Measurements from ENCODE around the gene TMEM130.

The TMEM130 gene

DNA sequence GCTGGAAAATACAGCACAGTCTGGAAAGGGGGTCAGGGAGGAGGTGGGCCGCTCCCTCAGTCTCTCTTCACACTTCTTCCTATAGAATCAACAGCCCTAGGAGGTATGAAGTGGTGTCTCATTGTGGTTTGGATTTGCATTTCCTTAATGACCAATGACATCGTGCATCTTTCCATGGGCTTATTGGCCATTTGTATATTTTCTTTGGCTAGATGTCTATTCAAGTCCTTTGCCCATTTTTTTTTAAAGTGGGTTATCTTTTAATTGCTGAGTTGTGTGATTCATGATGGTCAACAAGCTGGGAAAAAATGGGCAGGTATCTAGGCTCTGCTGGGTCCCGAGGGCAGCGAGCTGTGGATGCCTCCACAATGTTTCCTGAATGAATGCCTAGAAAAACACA, 29.1 kb downstream of the TMEM130 start:
- DNase-seq, result no peak

DNA sequence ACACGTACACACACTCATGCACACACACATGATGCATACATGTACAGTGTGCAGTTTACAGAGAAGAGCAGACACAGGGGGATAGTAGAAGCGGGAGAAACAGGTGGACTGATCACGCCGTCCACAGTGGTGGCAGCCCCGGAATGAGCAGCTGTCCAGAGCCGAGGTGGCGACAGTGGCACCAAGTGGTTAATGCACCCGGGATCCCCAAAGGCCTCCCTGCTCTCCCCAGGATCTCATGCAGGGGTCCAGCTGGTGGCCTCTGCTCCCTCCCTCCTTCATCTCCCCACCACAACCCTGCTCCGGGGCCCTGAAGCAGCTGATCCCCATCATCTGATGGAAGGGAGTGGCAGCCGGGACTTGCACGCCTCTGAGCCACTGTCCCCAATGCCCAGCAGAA, 29.7 kb downstream of the TMEM130 start:
- DNase-seq, result no peak

DNA sequence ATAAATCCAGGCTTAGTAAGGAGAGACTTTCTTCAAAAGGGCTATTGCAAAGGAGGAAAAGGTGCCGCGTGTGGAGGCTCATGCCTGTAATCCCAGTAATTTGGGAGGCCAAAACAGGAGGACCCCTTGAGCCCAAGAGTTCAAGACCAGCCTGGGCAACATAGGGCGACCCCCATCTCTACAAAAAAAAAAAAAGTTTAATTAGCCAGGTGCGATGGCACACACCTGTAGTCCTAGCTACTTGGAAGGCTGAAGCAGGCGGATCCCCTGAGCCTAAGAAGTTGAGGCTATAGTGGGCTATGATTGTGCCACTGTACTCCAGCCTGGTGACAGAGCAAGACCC, 32.2 kb downstream of the TMEM130 start:
- no peak for DNase-seq

DNA sequence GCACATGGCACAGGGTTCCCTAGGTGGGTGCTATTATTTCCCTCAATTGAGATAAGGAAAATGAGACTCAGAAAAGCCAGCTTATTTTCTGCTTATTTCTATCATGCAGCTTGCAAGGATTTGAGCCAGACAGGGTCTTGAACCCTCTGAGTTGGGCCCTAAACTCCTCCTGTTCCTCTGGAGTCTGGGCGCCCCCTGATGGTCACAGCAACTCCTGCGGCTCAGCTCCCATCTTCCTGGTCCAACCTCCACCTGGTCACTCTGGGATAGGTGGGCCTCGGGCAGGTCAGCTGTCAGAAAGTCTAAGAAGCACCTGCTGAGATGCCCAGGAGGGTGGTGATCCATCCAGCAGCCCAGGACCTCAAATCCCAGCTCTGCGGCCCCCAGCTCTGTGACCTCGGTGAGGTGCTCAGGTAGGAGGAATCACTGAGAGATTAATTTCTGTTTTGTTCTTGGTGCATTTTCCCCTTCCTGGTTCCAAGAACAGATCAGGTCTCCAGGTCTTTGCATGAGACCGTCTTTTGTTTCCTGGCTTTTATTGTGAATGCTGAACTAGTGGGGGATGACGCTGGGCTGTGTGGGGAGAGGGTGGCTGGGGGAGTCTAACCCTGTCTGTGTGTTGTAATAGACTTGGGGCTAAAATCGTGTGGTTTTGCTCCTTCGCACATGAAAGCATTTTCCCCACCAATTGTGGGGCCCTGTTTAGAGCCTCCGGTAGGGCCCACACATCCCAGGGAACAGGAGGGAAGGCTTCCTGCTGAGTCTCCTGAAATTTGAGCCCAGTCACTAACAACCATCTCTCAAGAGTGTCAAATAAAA, 32.8 kb downstream of the TMEM130 start:
- no peak for DNase-seq

DNA sequence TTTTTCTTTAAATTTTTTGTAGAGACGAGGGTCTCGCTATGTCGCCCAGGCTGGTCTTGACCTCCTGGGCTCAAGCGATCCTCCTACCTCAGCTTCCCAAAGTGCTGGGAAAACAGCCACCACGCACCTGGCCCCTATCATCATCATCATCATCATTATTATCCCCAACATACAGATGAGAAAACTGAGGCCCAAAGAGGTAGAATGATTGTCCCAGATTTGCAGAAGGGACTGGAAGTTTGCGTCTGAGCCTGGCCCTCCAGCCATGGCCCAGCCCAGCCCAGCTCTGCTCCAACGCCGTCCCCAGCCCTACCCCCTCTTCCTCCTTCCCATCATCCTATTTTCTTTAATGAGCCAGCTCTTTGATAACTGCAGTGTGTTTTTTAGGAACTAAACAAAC, 34.9 kb downstream of the TMEM130 start:
- DNase-seq, result no peak

DNA sequence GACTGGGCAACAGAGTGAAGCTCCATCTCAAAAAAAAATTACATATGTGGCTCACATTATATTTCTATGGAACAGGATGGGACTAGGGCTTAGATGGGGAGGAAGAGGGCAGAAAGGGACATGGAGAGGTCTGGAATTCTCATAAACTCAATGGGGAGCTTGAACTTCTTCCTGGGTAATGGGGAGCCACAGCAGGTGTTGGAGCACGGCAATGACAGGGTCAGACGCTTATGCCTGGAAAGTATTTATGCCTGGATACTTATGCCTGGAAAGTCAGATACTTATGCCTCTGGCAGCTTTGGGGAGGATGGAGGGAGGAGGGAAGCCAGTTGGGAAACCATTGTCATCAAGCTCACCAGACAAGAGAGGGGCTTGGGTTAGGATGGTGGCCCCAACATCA, 36.8 kb downstream of the TMEM130 start:
- no peak for DNase-seq

DNA sequence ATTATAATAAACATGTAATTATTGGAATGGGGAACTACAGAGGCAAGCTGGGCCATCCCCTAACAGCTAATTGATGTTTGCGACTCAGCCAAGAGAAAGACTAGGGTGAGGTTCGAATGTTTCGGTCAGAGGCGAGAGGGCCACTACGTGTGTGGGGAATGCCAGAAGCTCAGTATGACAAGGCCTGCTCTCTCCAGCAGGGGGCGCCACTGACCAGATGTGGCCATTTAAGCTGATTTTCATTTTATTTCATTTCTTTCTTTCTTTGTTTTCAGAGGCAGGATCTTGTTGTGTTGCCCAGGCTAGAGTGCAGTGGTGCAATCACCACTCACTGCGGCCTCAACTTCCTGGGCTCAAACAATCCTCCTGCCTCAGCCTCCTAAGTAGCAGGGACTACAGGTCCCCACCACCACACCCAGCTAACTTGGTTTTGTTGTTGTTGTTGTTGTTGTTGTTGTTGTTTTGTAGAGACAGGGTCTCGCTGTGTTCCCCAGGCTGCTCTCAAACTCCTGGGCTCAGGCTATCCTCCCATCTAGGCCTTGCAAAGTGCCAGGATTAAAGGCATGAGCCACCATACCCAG, 38.1 kb downstream of the TMEM130 start:
- DNase-seq, result peak; percentile 12

DNA sequence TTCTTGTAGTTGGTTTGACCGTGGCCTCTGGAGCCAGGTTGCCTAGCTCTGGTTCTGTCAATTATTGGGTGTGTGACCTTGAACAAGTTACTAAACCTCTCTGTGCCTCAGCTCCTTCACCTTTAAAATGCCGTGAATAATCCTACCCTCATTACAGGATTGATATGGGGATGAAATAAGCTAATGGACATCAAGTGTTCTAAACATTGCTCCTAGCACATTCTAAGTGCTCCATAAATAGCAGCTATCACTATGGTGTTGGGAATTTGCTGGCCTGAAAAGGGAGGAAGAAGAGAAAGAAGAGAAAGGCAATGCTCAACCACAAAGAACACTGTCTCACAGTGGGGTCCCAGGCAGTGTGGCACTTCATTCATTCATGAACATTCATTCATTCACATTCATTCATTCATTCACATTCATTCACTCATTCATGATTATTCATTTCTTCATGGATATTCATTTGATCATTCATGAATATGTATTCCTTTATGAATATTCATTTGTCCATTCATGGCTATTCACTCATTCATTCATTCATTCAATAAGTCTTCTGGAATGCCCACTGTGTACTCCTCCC, 38.8 kb downstream of the TMEM130 start:
- DNase-seq, result no peak

DNA sequence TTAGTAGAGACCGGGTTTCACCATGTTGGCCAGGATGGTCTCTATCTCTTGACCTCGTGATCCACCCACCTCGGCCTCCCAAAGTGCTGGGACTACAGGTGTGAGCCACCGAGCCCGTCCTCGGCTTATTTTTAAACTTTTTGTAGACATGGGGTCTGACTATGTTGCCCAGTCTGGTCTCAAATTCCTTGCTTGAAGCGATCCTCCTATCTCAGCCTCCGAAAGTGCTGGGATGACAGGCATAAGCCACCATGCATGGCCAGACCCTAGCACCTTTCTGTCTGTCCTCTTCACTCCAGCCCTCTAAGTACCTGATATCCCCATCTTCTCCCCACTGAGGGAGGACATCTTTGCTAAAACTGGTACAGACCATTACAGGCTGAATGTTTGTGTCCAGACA, 41.4 kb downstream of the TMEM130 start:
- no peak for DNase-seq

DNA sequence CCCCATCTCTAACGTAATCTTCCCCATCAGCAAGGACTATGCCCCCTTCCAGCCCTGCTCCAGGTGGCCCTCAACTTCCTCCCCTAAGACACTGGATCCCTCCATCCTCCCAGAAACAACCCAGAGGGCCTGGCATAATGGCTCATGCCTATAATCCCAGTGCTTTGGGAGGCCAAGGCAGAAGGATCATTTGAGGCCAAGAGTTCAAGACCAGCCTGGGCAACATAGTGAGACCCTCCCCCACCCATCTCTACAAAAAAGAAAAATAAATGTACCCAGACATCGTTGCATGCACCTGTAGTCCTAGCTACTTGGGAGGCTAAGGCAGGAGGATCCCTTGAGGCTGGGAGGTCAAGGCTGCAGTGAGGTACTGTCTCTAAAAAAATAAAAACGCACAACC, 42.6 kb downstream of the TMEM130 start:
- no peak for DNase-seq

DNA sequence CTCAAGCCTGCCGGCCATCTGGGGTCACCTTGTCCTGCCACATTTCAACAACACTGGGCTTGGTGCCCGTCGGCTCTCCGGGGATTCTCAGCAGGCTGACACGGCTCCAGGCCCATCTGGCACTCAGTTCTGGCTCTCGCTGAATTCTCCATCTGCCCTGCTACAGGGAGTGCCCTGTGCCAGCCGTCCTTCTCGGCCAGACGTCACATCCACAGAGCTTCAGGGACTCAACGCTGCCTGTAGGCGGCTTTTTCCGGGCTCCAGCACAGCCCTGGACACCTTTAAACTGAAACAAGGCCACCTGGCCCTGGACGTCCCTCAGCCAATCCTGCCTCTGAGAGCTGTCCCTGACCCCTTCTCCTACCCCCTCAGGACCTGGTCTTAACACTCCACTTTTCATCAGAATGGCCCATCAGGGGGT, 43.0 kb downstream of the TMEM130 start:
- no peak for DNase-seq

DNA sequence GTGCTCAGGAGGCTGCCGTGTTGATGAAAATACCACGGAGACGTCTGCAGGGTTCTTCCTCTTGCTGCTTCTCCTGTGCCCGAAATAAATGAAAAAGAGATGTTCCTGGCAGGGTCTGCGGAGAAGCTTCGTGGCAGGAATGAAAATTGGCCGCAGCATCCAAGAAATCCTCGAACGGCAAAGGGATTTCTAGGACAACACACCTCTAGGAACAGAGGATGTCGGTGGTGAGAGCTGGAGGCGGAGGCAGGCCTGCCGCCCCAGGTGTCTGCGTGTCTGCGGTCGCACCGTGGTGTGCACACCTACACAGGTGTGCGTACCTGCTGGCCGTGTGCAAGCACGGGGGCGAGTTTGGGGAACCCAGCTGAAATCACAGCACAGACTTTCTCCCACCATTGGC, 43.4 kb downstream of the TMEM130 start:
- no peak for DNase-seq

DNA sequence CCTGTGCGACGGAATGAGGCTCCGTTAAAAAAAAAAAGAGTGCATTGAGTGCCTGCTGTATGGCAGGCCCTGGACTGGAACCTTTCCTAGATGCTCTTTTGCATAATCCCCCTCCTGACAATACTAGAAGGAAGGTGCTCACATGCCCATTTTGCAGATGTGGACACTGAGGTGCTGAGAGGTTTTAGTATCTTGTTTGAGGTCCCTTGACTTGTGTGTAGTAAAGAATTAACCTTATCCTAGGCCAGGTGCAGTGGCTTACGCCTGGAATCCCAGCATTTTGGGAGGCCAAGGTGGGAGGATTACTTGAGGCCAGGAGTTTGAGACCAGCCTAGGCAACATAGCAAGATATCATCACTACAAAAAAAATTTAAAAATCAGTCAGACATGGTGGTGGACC, 46.6 kb downstream of the TMEM130 start:
- no peak for DNase-seq

DNA sequence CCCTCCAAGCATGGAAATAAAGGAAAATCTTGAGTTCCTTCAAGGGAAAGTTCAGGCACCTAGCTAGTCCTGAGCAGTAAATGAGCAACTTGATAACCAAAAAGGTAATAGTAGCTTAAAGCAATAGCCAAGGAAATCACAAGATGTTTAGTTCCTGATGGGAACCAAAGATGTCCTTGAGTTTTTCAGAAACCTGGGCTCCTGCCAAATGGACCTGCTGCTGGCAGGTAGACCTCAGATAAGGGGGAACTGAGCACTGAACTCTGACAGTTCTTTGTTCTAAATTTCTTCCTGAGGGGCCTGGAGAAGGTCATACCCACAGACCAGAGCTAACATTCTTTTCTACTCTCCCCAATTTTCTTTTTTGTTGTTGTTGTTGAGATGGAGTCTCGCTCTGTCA, 48.5 kb downstream of the TMEM130 start:
- no peak for DNase-seq

DNA sequence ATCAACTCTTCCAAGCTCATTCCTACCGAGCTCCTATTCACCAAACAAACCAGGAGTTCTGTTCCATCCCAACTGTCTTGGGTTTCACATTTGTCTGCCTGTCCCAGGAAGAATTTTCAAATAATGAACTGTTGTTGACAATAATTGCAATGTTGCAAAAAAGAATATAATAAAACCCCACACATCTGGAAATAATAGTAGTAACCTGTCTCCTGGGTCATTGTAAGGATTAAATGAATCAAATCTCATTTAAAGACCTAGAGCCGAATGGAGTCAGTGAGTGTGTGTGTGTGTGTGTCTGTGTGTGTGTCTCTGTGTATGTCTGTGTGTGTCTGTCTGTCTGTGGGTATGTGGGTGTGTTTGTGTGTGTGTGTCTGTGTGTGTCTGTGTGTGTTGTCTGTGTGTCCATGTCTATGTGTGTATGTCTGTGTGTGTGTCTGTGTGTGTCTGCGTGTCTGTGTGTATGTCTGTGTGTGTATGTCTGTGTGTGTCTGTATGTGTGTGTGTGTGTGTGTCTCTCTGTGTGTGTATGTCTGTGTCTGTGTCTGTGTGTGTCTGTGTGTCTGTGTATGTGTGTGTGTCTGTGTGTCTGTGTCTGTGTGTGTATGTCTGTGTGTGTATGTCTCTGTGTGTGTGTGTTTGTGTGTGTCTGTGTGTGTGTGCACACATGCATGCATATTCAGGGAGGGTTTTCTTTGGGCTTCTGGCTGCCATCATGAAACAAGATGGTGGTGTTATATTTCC, 52.7 kb downstream of the TMEM130 start:
- DNase-seq, result no peak

DNA sequence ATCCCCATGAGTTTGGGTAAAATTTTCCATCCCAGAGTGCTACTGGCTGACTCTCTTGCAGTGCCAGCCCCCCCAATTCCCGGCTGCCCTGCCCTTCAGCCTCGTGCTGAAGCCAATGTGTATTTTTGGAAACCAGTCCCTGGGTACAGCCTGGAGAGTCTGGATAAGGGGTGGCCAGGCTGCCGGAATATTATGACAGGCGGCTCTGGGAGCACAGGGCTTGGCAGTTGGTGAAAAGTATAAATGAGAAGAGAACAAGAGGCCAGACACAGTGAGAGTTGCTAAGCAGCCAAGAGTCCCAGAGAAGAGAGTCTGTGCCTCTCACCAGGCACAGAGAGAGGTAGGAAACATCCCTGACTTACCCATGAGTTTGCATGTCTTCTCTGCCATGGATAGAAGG, 53.6 kb downstream of the TMEM130 start:
- DNase-seq, result no peak

DNA sequence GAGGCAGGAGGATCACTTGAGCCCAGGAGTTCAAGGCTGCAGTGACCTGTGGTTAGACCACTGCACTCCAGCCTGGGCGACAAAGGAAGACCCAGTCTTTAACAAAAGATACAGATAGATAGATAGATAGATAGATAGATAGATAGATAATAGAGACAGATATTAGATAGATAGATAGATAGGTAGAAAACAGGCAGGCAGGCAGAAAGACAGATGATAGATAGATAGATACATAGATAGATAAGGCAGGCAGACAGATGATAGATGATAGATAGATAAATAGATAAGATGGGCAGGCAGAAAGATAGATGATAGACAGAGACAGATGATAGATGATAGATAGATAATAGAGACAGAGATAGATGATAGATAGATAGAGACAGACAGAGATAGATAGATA, 54.5 kb downstream of the TMEM130 start:
- no peak for DNase-seq

DNA sequence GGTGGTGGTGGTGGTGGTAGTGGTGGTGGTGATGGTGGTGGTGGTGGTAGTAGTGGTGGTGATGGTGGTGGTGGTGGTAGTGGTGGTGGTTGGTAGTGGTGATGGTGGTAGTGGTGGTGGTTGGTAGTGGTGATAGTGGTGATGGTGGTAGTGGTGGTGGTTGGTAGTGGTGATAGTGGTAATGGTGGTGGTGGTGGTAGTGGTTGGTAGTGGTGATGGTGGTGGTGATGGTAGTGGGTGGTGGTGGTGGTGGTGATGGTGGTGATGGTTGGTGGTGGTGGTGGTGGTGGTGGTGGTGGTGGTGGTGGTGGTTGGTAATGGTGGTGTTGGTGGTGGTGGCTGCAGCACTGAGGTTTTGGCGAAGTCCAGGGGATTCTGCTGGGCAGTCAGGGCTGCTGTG, 58.5 kb downstream of the TMEM130 start:
- DNase-seq, result no peak

DNA sequence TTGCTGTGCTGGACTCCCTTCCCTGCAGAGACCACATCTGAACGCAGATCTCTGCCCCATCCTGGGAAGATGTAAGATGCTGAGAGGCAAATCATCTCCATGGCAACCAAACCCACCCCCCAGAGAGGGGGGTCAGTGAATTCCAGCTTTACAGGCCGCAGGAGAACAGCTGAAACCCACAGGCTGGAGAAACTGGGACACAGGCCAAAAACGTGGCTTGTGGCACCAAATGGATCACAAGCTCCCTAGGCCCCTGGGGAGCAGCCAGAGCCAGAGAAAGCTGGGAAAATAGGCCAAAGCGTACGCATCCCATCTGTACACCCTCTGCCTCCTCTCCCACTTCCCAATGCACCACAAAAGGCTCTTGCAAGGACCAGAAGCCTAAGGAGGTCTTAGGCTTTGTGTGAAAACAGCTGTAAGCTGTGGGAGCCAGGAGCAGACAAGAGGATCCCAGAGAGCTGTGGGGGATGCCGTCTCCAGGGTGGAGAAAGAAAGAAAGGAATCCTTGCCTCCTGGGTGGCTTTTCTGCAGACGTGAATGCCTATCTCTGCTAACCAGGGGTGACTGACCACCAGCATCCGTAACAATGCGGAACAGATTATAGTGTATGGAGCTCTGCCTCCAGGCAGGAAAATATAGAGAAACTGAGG, 59.5 kb downstream of the TMEM130 start:
- DNase-seq, result no peak

DNA sequence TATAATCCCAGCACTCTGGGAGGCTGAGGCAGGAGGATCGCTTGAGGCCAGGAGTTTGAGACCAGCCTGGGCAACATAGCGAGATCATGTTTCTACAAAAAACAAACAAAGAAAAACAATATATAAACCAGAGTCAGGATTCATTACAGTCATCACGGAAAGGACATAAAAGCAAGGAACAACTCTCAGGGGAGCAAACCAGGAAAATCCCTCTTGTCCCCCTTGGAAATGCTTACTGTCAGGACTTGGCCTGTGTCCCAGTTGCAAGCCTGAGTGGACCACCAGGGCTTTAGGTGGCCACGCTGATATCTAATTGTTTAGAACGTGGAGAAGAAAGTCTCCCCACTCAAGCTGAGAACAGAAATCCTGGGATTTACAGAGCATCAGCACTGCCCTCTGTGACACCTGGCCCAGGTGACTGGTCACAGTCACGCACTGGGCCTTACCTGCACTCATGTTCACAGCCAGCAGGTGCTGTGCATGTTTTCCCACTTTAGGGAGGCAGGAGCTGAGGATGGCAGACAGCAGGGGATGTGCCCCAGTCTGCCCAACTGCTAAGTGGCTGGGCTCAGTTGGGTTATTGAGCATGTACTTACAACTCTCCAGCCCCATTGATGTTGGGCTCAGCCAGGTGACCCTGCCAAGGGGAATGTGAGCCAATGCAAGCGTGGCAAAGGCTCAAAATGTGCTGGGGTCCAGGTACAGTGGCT, 60.9 kb downstream of the TMEM130 start:
- DNase-seq, result no peak

DNA sequence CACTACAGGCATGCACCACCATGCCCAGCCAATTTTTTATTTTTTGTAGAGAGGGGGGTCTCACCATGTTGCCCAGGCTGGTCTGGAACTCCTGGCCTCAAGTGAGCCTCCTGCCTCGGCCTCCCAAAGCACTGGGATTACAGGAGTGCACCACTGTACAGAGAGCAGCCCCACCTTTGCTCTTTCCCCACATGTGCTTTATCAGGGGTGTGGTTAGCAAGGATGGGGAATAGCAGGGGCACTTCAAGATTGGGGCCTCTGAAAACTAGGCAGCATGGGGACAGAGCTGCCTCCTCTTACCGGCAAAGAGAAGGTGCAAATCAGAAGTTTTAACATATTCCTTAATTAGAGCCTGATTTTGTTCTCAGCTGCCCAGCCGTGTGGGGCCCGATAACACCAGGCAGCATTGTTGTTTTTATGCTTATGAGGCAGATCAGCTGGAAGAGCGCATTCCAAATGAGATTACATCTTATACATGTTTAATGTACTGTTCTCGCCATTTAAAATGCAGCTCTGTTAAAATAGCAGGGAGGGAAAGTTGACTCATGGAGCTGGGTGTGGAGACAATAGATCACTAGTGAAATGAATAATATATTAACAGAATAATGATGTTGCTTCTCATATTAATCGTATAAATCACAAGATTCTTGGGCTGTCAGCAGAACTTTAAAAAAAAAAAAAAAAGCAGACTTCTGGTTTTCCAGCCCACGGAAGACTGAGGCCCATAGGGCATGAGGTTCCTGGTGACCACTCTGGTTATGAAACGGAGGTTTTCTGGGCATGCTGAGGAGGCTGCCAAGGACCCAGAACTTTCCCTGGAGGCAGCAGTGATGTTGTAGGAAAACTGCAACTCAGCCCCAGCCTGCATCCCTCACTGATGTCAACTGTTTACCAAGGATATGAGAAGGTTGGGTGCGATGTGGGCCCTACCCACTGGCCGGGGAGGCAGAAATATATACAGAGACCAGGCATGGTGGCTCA, 62.5 kb downstream of the TMEM130 start:
- DNase-seq, result no peak

Measured in NK-92 treated with Interleukin-12 subunit alpha and Interleukin-12 subunit beta, amount 100 ng/mL, for 24 hours (cell line).